GM12874 (cell line): ENCODE data around the gene CCND2.

Source experiments
- TF ChIP-seq, protein P1 (sequence below): IDR thresholded peaks from 2 replicates; pipeline ENCODE4 v1.5.1; 2011; ENCODE audit warnings: low read depth, mild to moderate bottlenecking, control low read depth, low read length, moderate library complexity; ENCODE audit not compliant: insufficient read depth

Gene CCND2

DNA sequence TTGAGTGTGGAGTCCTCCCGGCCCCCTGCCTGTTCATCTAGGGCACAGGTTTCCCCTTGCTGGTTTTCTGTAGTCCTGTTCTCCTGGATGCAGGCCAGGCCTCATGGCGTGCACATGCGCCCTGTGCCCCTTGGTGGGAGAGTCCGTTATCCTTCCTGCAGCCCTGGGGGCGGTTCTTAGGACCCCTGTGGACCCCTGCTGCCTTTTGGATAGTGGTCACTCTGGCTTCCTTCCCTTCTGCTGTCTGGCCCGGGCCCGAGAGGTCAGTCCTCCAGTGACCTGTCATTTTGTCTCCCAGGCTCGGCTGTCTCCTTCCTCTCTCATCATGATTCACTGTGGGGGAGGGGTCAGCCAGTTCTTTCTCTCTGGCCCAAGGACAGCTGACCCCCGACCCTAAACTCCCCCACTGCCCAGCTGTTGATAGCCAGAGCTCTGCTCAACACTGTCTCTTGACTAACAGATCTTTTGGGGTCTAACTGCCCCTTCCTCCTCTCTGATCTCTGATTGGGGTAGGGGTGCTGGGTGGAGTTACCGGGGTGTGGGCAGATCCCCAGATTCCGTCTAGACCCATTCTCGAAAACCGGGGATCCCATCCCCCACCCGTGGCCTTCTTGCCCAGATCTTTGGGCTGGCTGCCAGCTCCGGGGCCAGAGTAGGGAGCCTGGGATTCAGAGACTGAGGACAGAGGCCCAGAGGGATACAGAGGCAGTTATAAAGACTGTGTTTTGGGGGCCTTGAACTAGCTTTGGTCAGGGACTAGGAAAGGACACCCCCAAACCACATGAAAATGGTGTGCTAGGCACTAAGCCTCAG, 7.0 kb downstream of the CCND2 start:
- TF ChIP-seq, protein P1, sequence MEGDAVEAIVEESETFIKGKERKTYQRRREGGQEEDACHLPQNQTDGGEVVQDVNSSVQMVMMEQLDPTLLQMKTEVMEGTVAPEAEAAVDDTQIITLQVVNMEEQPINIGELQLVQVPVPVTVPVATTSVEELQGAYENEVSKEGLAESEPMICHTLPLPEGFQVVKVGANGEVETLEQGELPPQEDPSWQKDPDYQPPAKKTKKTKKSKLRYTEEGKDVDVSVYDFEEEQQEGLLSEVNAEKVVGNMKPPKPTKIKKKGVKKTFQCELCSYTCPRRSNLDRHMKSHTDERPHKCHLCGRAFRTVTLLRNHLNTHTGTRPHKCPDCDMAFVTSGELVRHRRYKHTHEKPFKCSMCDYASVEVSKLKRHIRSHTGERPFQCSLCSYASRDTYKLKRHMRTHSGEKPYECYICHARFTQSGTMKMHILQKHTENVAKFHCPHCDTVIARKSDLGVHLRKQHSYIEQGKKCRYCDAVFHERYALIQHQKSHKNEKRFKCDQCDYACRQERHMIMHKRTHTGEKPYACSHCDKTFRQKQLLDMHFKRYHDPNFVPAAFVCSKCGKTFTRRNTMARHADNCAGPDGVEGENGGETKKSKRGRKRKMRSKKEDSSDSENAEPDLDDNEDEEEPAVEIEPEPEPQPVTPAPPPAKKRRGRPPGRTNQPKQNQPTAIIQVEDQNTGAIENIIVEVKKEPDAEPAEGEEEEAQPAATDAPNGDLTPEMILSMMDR = no peak

- TF ChIP-seq, protein P1 = no peak
Measured at GRCh38 chr12:4281173-4281654, 7.7 kb downstream of the CCND2 start.

DNA sequence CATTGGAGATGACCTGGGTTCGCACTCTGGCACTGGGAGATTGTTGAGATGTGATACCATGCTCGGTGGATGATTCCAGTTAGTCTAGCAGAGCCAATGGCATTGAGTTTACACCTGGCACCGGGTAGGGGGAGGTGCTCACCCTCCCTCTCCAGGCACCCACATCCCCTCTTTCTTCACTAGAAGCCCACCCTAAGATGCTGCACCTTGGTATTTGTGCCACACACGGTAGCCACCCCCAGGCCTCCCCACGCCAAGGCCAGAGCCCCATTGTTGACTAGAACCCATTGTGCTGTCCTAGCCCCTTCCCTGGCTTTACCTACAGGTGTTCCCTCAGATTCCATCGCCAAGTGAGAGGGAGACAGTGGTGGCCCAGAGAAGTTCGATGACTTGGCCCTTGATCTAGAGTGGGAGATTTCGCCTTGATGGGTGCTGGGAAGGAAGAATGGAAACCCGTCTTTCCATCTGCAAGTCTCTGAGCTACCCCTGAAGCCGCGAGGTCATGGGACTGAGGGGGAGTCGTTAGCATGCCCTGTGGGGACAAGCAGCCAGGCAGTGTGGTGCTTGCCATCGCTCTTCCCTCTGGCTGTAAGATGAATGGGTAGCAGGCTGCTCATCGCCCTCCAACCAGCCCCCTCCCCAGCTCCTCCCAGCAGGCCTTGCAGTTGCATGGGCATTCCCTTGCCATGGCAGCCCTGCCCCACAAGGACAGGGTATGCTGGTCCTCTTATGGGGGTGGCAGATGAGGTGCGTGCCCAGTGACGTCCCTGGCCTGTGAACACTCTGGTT, 8.7 kb downstream of the CCND2 start:
- TF ChIP-seq, protein P1 = no peak

GRCh38 chr12:4282892-4283511, 9.4 kb downstream of the CCND2 start:
- TF ChIP-seq, protein P1 = 0 out of 2 replicates have a peak, but pooled peaks have one; percentile 8

DNA sequence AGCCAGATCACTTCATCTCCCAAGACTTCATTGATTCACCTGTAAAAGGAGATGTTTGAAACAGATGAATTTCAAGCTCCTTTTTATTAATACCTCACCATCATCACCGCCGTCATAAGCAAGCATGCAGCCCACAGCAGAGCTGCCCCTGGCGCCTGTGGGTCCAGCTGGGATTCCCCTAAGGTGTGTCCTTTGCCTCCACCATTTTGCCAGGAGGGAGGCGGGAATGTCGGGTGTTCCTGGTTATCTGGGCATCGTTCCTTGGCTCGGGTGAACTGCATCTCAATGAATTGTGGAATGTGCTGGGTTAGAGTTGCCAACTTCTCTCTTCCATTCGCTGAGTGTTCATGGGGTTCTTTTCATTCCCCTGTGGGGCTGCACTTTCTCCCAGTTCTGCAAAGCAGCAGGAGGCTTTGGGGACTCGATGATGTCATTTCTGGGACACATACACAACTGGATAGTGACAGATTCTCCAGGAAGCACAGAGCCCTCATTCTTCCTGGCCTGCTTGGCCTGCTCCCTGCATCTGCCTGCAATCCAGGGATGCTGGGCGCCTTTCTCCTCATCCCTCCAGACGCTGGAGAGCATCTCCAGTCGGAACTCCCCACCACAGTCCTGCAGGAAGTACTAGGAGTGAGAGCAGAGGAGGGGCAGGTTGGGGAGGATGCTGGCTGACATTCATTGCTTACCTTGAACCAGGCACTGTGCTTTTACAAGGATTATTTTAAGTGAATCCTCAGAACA, 10.1 kb downstream of the CCND2 start:
- TF ChIP-seq, protein P1 = no peak

- TF ChIP-seq, protein P1 = no peak
Measured at GRCh38 chr12:4284306-4284705, 10.7 kb downstream of the CCND2 start.
